Keratinocyte (primary cell): ENCODE data around the gene HACE1. TPM values are rescaled to one million over a fixed set of nuclear protein-coding genes. Genes with fewer than 3 reads are reported as not detected.

ENCODE experiments used
- DNase-seq: peaks from one replicate; pipeline ENCODE4 v3.0.0-alpha.2; 2011; ENCODE audit warnings: low read depth, missing footprints, low spot score
- FAIRE-seq: peaks from 2 replicates; lab custom pipeline; 2011; peaks lifted over from hg19 to GRCh38; lab: Jason Lieb, UNC
- H2AFZ ChIP-seq: 2 replicates; pipeline ENCODE4 v1.6.0; 2012; ENCODE audit warnings: low read length, control low read depth, inconsistent platforms; ENCODE audit not compliant: control insufficient read depth
- H3K27ac ChIP-seq: 2 replicates; pipeline ENCODE4 v1.5.1; 2011; ENCODE audit warnings: low read length; ENCODE audit not compliant: control insufficient read depth, insufficient read depth
- H3K27me3 ChIP-seq: 3 replicates; pipeline ENCODE4 v1.6.0; 2011; ENCODE audit warnings: low read length; ENCODE audit not compliant: control insufficient read depth, insufficient read depth; ENCODE audit errors: extremely low read depth
- H3K36me3 ChIP-seq, 2 experiments: 2 replicates in 1 of 2; 3 replicates in 1 of 2; pipeline ENCODE4 v1.5.1; 2011; ENCODE audit warnings: low read length in 2 of 2, mild to moderate bottlenecking in 1 of 2; ENCODE audit not compliant: control insufficient read depth in 2 of 2, insufficient read depth in 2 of 2; ENCODE audit errors: extremely low read depth in 1 of 2
- H3K4me1 ChIP-seq: 3 replicates; pipeline ENCODE4 v1.5.1; 2011; ENCODE audit warnings: low read length; ENCODE audit not compliant: control insufficient read depth, insufficient read depth; ENCODE audit errors: extremely low read depth
- H3K4me2 ChIP-seq: 3 replicates; pipeline ENCODE4 v1.6.0; 2011; ENCODE audit warnings: low read depth, low read length; ENCODE audit not compliant: control insufficient read depth, insufficient read depth; ENCODE audit errors: extremely low read depth
- H3K4me3 ChIP-seq, 3 experiments: fragments of 200-600 bp in 1 of 3; sonication (generic) in 1 of 3; 2 replicates in 2 of 3; 3 replicates in 1 of 3; pipeline ENCODE4 v1.5.1; 2011 to 2016; ENCODE audit warnings: low read length in 3 of 3, mild to moderate bottlenecking in 3 of 3, control low read depth in 2 of 3, inconsistent platforms in 1 of 3, low read depth in 1 of 3, mixed read lengths in 1 of 3, mixed run types in 1 of 3, moderate library complexity in 1 of 3; ENCODE audit not compliant: control insufficient read depth in 2 of 3, insufficient read depth in 2 of 3; ENCODE audit errors: extremely low read depth in 1 of 3
- H3K79me2 ChIP-seq: 2 replicates; pipeline ENCODE4 v1.6.0; 2012; ENCODE audit warnings: low read length; ENCODE audit not compliant: control insufficient read depth, insufficient read depth
- H3K9ac ChIP-seq: 3 replicates; pipeline ENCODE4 v1.6.0; 2011; ENCODE audit warnings: low read length; ENCODE audit not compliant: control insufficient read depth, insufficient read depth; ENCODE audit errors: extremely low read depth
- H3K9me1 ChIP-seq: 3 replicates; pipeline ENCODE4 v1.6.0; 2011; ENCODE audit warnings: low read length; ENCODE audit not compliant: control insufficient read depth, insufficient read depth; ENCODE audit errors: extremely low read depth
- H3K9me3 ChIP-seq: 2 replicates; pipeline ENCODE4 v1.5.1; 2012; ENCODE audit warnings: low read depth, low read length; ENCODE audit not compliant: control insufficient read depth
- H4K20me1 ChIP-seq: 3 replicates; pipeline ENCODE4 v1.6.0; 2011; ENCODE audit warnings: low read length; ENCODE audit not compliant: control insufficient read depth, insufficient read depth; ENCODE audit errors: extremely low read depth
- CTCF ChIP-seq, 3 experiments: IDR thresholded peaks in 1 of 3; conservative IDR thresholded peaks in 1 of 3; optimal IDR thresholded peaks in 1 of 3; 2 replicates in 2 of 3; 3 replicates in 1 of 3; pipeline versions ENCODE3 to v1.5.1; 2011; ENCODE audit warnings: low read length in 3 of 3, mild to moderate bottlenecking in 3 of 3, moderate library complexity in 2 of 3, control low read depth in 1 of 3, inconsistent platforms in 1 of 3; ENCODE audit not compliant: insufficient read depth in 2 of 3; ENCODE audit errors: extremely low read depth in 1 of 3
- EZH2 ChIP-seq: IDR thresholded peaks from one replicate; pipeline ENCODE4 v1.6.1; 2012; ENCODE audit warnings: inconsistent platforms, mild to moderate bottlenecking, low read length, moderate library complexity
- dilution Hi-C: fragments of 300-500 bp; cut with MboI; formaldehyde crosslinking; loops from one replicate; pipeline ENCODE4 v1.7.0; 2020; ENCODE audit warnings: low sequenced_read_pairs; ENCODE audit not compliant: extremely low pct_ligation_motif_present
- polyA plus RNA-seq, 5 experiments: library from polyadenylated mRNA; depleted of rRNA in 3 of 5; stranded (reverse) in 3 of 5; stranded (forward) in 1 of 5; unstranded in 1 of 5; fragments of >200 nt; gene quantifications; 1 replicate in 1 of 5; 2 replicates in 3 of 5; 3 replicates in 1 of 5; pipeline versions ENCODE4 v1.2.1 to v1.2.3, GENCODE V29; 2011 to 2012; ENCODE audit warnings: missing spikeins in 2 of 5, low read depth in 1 of 5, low replicate concordance in 1 of 5

Gene HACE1
- polyA plus RNA-seq, 1 donor (not counting 4 experiments of a cell fraction or from before 2014, with no cell fraction given): 7.4 TPM

- Histone ChIP-seq H3K9ac (no peak overlapping the region), H3K27me3 (no peaks in the 10 kb centered on the region), H3K4me1 (no peaks in the 10 kb centered on the region), H2AFZ (no peak overlapping the region), H3K4me2 (peak overlapping the region; percentile 27), H3K9me3 (no peaks in the 10 kb centered on the region), H3K9me1 (no peaks in the 10 kb centered on the region), H3K36me3 (no peaks in the 10 kb centered on the region), H3K4me3 (no peak overlapping the region), H3K79me2 (no peaks in the 10 kb centered on the region), H4K20me1 (no peaks in the 10 kb centered on the region), H3K27ac (no peak overlapping the region)
- dilution Hi-C loops: no loop called here
- no peak for DNase-seq
- peak; percentile 81 for FAIRE-seq
- TF ChIP-seq EZH2: no peak
- peak in 2 of 3 experiments; percentile 28 to 33 for TF ChIP-seq CTCF (optimal IDR thresholded peaks at IDR 0.05 in 1 of 3, IDR thresholded peaks at IDR 0.05 in 1 of 3, conservative IDR thresholded peaks at IDR 0.05 in 1 of 3; ENCODE audit: extremely low read depth in 1 of 3, insufficient read depth in 2 of 3, low read length in 3 of 3)
These were observed 69.9 kb downstream of the HACE1 start for GRCh38 chr6:104789770-104790190.

GRCh38 chr6:104788400-104788799 is 71.3 kb downstream of the HACE1 start:
- H3K9ac ChIP-seq: no peak overlapping the region
- H3K4me2 ChIP-seq: no peak overlapping the region
- no peak overlapping the region for H3K27ac ChIP-seq
- no peaks in the 10 kb centered on the region for H3K9me1 ChIP-seq
- no peaks in the 10 kb centered on the region for H3K9me3 ChIP-seq
- dilution Hi-C loops: no loop called here
- H2AFZ ChIP-seq: no peak overlapping the region
- H4K20me1 ChIP-seq: no peaks in the 10 kb centered on the region
- DNase-seq: no peak
- TF ChIP-seq CTCF (optimal IDR thresholded peaks at IDR 0.05 in 1 of 3, IDR thresholded peaks at IDR 0.05 in 1 of 3, conservative IDR thresholded peaks at IDR 0.05 in 1 of 3; ENCODE audit: extremely low read depth in 1 of 3, insufficient read depth in 2 of 3, low read length in 3 of 3): no peak
- no peak for TF ChIP-seq EZH2
- H3K27me3 ChIP-seq: no peaks in the 10 kb centered on the region
- H3K36me3 ChIP-seq: no peaks in the 10 kb centered on the region
- H3K4me3 ChIP-seq: no peak overlapping the region
- no peaks in the 10 kb centered on the region for H3K4me1 ChIP-seq
- H3K79me2 ChIP-seq: no peaks in the 10 kb centered on the region
- FAIRE-seq: no peak
